ENCODE results near the gene CFAP47.
"Not testable (repeated sequence)": the region's sequence is repeated elsewhere in the genome, so short reads cannot be mapped to it uniquely, and the experiment has no call there.

CFAP47 gene

GRCh38 chrX:36087366-36087765 is 167.8 kb downstream of the CFAP47 start:
- Histone ChIP-seq H3K27me3 (ENCODE audit: control insufficient read depth, insufficient read depth, low read length) (no peaks in the 10 kb centered on the region), H3K36me3 (ENCODE audit: control insufficient read depth, low read depth, low read length) (no peaks in the 10 kb centered on the region), H3K9ac (ENCODE audit: low read length) (no peak overlapping the region), H3K4me1 (ENCODE audit: control insufficient read depth, low read depth, low read length) (no peaks in the 10 kb centered on the region), H3K9me3 (ENCODE audit: control insufficient read depth, low read depth, low read length) (peaks cover 18% of the 10 kb centered on the region), H3K27ac (ENCODE audit: low read length) (no peak overlapping the region), H3K4me3 (ENCODE audit: low read length) (no peak overlapping the region)

GRCh38 chrX:36088939-36089338 is 169.4 kb downstream of the CFAP47 start:
- H3K9me3 ChIP-seq (ENCODE audit: control insufficient read depth, low read depth, low read length), result peaks cover 18% of the 10 kb centered on the region
- H3K9ac ChIP-seq (ENCODE audit: low read length); H3K4me1 ChIP-seq (ENCODE audit: control insufficient read depth, low read depth, low read length); H3K4me3 ChIP-seq (ENCODE audit: low read length); H3K27me3 ChIP-seq (ENCODE audit: control insufficient read depth, insufficient read depth, low read length); H3K36me3 ChIP-seq (ENCODE audit: control insufficient read depth, low read depth, low read length); H3K27ac ChIP-seq (ENCODE audit: low read length): not testable (repeated sequence)

GRCh38 chrX:36102425-36102824 is 182.9 kb downstream of the CFAP47 start:
- Histone ChIP-seq H3K36me3 (ENCODE audit: control insufficient read depth, low read depth, low read length) (no peaks in the 10 kb centered on the region), H3K27ac (ENCODE audit: low read length) (no peak overlapping the region), H3K9ac (ENCODE audit: low read length) (no peak overlapping the region), H3K4me3 (ENCODE audit: low read length) (no peak overlapping the region), H3K9me3 (ENCODE audit: control insufficient read depth, low read depth, low read length) (peaks cover 22% of the 10 kb centered on the region), H3K27me3 (ENCODE audit: control insufficient read depth, insufficient read depth, low read length) (no peaks in the 10 kb centered on the region), H3K4me1 (ENCODE audit: control insufficient read depth, low read depth, low read length) (no peaks in the 10 kb centered on the region)

GRCh38 chrX:36116222-36116621 is 196.7 kb downstream of the CFAP47 start:
- Histone ChIP-seq H3K4me1 (ENCODE audit: control insufficient read depth, low read depth, low read length) (no peaks in the 10 kb centered on the region), H3K9me3 (ENCODE audit: control insufficient read depth, low read depth, low read length) (peaks cover 36% of the 10 kb centered on the region), H3K27ac (ENCODE audit: low read length) (no peak overlapping the region), H3K36me3 (ENCODE audit: control insufficient read depth, low read depth, low read length) (no peaks in the 10 kb centered on the region), H3K27me3 (ENCODE audit: control insufficient read depth, insufficient read depth, low read length) (no peaks in the 10 kb centered on the region), H3K9ac (ENCODE audit: low read length) (no peak overlapping the region), H3K4me3 (ENCODE audit: low read length) (no peak overlapping the region)

- H3K36me3 ChIP-seq (ENCODE audit: control insufficient read depth, low read depth, low read length), result no peaks in the 10 kb centered on the region
- H3K9me3 ChIP-seq (ENCODE audit: control insufficient read depth, low read depth, low read length), result peaks cover 11% of the 10 kb centered on the region
- no peaks in the 10 kb centered on the region for H3K27me3 ChIP-seq (ENCODE audit: control insufficient read depth, insufficient read depth, low read length)
- H3K4me1 ChIP-seq (ENCODE audit: control insufficient read depth, low read depth, low read length), result no peaks in the 10 kb centered on the region
- no peak overlapping the region for H3K9ac ChIP-seq (ENCODE audit: low read length)
- H3K27ac ChIP-seq (ENCODE audit: low read length), result no peak overlapping the region
- no peak overlapping the region for H3K4me3 ChIP-seq (ENCODE audit: low read length)
These were observed 239.7 kb downstream of the CFAP47 start for GRCh38 chrX:36159254-36159653.

GRCh38 chrX:36160081-36160480 is 240.5 kb downstream of the CFAP47 start:
- Histone ChIP-seq H3K9ac (ENCODE audit: low read length) (no peak overlapping the region), H3K4me1 (ENCODE audit: control insufficient read depth, low read depth, low read length) (no peaks in the 10 kb centered on the region), H3K27ac (ENCODE audit: low read length) (no peak overlapping the region), H3K36me3 (ENCODE audit: control insufficient read depth, low read depth, low read length) (no peaks in the 10 kb centered on the region), H3K9me3 (ENCODE audit: control insufficient read depth, low read depth, low read length) (peaks cover 11% of the 10 kb centered on the region), H3K4me3 (ENCODE audit: low read length) (no peak overlapping the region), H3K27me3 (ENCODE audit: control insufficient read depth, insufficient read depth, low read length) (no peaks in the 10 kb centered on the region)

GRCh38 chrX:36198575-36198974 is 279.0 kb downstream of the CFAP47 start:
- no peaks in the 10 kb centered on the region for H3K4me1 ChIP-seq (ENCODE audit: control insufficient read depth, low read depth, low read length)
- H3K27ac ChIP-seq (ENCODE audit: low read length), result no peak overlapping the region
- peaks cover 31% of the 10 kb centered on the region for H3K9me3 ChIP-seq (ENCODE audit: control insufficient read depth, low read depth, low read length)
- H3K36me3 ChIP-seq (ENCODE audit: control insufficient read depth, low read depth, low read length), result no peaks in the 10 kb centered on the region
- no peaks in the 10 kb centered on the region for H3K27me3 ChIP-seq (ENCODE audit: control insufficient read depth, insufficient read depth, low read length)
- H3K9ac ChIP-seq (ENCODE audit: low read length), result no peak overlapping the region
- no peak overlapping the region for H3K4me3 ChIP-seq (ENCODE audit: low read length)

- H3K9me3 ChIP-seq (ENCODE audit: control insufficient read depth, low read depth, low read length), result peaks cover 27% of the 10 kb centered on the region
- H3K27ac ChIP-seq (ENCODE audit: low read length), result no peak overlapping the region
- H3K4me1 ChIP-seq (ENCODE audit: control insufficient read depth, low read depth, low read length), result no peaks in the 10 kb centered on the region
- H3K4me3 ChIP-seq (ENCODE audit: low read length), result no peak overlapping the region
- H3K9ac ChIP-seq (ENCODE audit: low read length), result no peak overlapping the region
- H3K36me3 ChIP-seq (ENCODE audit: control insufficient read depth, low read depth, low read length), result no peaks in the 10 kb centered on the region
- H3K27me3 ChIP-seq (ENCODE audit: control insufficient read depth, insufficient read depth, low read length), result no peaks in the 10 kb centered on the region
These were observed 280.4 kb downstream of the CFAP47 start for GRCh38 chrX:36199928-36200327.

- no peaks in the 10 kb centered on the region for H3K4me1 ChIP-seq (ENCODE audit: control insufficient read depth, low read depth, low read length)
- no peaks in the 10 kb centered on the region for H3K36me3 ChIP-seq (ENCODE audit: control insufficient read depth, low read depth, low read length)
- no peak overlapping the region for H3K9ac ChIP-seq (ENCODE audit: low read length)
- no peak overlapping the region for H3K4me3 ChIP-seq (ENCODE audit: low read length)
- H3K9me3 ChIP-seq (ENCODE audit: control insufficient read depth, low read depth, low read length), result peaks cover 11% of the 10 kb centered on the region
- H3K27ac ChIP-seq (ENCODE audit: low read length), result no peak overlapping the region
- H3K27me3 ChIP-seq (ENCODE audit: control insufficient read depth, insufficient read depth, low read length), result no peaks in the 10 kb centered on the region
These were observed 295.4 kb downstream of the CFAP47 start for GRCh38 chrX:36214924-36215323.

- Histone ChIP-seq H3K36me3 (ENCODE audit: control insufficient read depth, low read depth, low read length) (no peaks in the 10 kb centered on the region), H3K27ac (ENCODE audit: low read length) (no peak overlapping the region), H3K27me3 (ENCODE audit: control insufficient read depth, insufficient read depth, low read length) (no peaks in the 10 kb centered on the region), H3K9me3 (ENCODE audit: control insufficient read depth, low read depth, low read length) (peaks cover 14% of the 10 kb centered on the region), H3K9ac (ENCODE audit: low read length) (no peak overlapping the region), H3K4me1 (ENCODE audit: control insufficient read depth, low read depth, low read length) (no peaks in the 10 kb centered on the region), H3K4me3 (ENCODE audit: low read length) (no peak overlapping the region)
These were observed 299.3 kb downstream of the CFAP47 start for GRCh38 chrX:36218801-36219200.

- H3K9me3 ChIP-seq (ENCODE audit: control insufficient read depth, low read depth, low read length); H3K36me3 ChIP-seq (ENCODE audit: control insufficient read depth, low read depth, low read length): not testable (repeated sequence)
These were observed 315.4 kb downstream of the CFAP47 start for GRCh38 chrX:36234840-36235528.

GRCh38 chrX:36241397-36241796 is 321.9 kb downstream of the CFAP47 start:
- H3K9me3 ChIP-seq (ENCODE audit: control insufficient read depth, low read depth, low read length), result peaks cover 21% of the 10 kb centered on the region
- no peak overlapping the region for H3K4me3 ChIP-seq (ENCODE audit: low read length)
- no peaks in the 10 kb centered on the region for H3K27me3 ChIP-seq (ENCODE audit: control insufficient read depth, insufficient read depth, low read length)

More at GRCh38 chrX:36234840-36235528, 315.4 kb downstream of the CFAP47 start:
- not testable (repeated sequence) for H3K4me1 ChIP-seq (ENCODE audit: control insufficient read depth, low read depth, low read length); H3K9ac ChIP-seq (ENCODE audit: low read length); H3K27me3 ChIP-seq (ENCODE audit: control insufficient read depth, insufficient read depth, low read length); H3K27ac ChIP-seq (ENCODE audit: low read length); H3K4me3 ChIP-seq (ENCODE audit: low read length)

More at GRCh38 chrX:36241397-36241796, 321.9 kb downstream of the CFAP47 start:
- no peak overlapping the region for H3K9ac ChIP-seq (ENCODE audit: low read length)
- no peaks in the 10 kb centered on the region for H3K4me1 ChIP-seq (ENCODE audit: control insufficient read depth, low read depth, low read length)
- no peaks in the 10 kb centered on the region for H3K36me3 ChIP-seq (ENCODE audit: control insufficient read depth, low read depth, low read length)
- H3K27ac ChIP-seq (ENCODE audit: low read length), result no peak overlapping the region

All from iPS-18a (cell line).